Nephron progenitor cell (in vitro differentiated cells): Measurements from ENCODE around the gene KMT2C.

ENCODE experiments used
- DNase-seq: peaks from one replicate; pipeline ENCODE4 v3.0.0; 2021
- H3K27ac Mint-ChIP-seq: 2 replicates; pipeline ENCODE4 v1.8.0; 2021; ENCODE audit warnings: mild to moderate bottlenecking, moderate library complexity, mixed read lengths
- H3K27me3 Mint-ChIP-seq: 2 replicates; pipeline ENCODE4 v1.8.0; 2021; ENCODE audit warnings: mild to moderate bottlenecking, low read depth, mixed read lengths; ENCODE audit not compliant: poor library complexity
- H3K36me3 Mint-ChIP-seq: 2 replicates; pipeline ENCODE4 v1.8.0; 2021; ENCODE audit warnings: low read depth, mixed read lengths
- H3K4me1 Mint-ChIP-seq: 2 replicates; pipeline ENCODE4 v1.8.0; 2021; ENCODE audit warnings: mixed read lengths
- H3K4me3 Mint-ChIP-seq: 2 replicates; pipeline ENCODE4 v1.8.0; 2021; ENCODE audit warnings: mild to moderate bottlenecking, moderate library complexity, mixed read lengths
- H3K9me3 Mint-ChIP-seq: 2 replicates; pipeline ENCODE4 v1.8.0; 2021; ENCODE audit warnings: mild to moderate bottlenecking, moderate library complexity, mixed read lengths
- CTCF ChIP-seq: fragments of 200-600 bp; sonication (generic); IDR thresholded peaks from 2 replicates; pipeline ENCODE4 v1.5.0; 2021; ENCODE audit warnings: antibody characterized with exemption

The KMT2C gene

GRCh38 chr7:152126741-152127140 is 309.1 kb downstream of the KMT2C start:
- H3K9me3 Mint-ChIP-seq, result peaks cover 51% of the 10 kb centered on the region
- peak overlapping the region; percentile 46 for H3K27ac Mint-ChIP-seq
- H3K4me1 Mint-ChIP-seq, result no peaks in the 10 kb centered on the region
- DNase-seq, result no peak
- peaks cover 3% of the 10 kb centered on the region for H3K27me3 Mint-ChIP-seq
- peaks cover 97% of the 10 kb centered on the region for H3K36me3 Mint-ChIP-seq
- TF ChIP-seq CTCF, result no peak
- no peak overlapping the region for H3K4me3 Mint-ChIP-seq

GRCh38 chr7:152122540-152122939 is 313.3 kb downstream of the KMT2C start:
- DNase-seq, result no peak
- Mint-ChIP-seq H3K27ac (no peak overlapping the region), H3K4me1 (no peaks in the 10 kb centered on the region), H3K4me3 (no peak overlapping the region), H3K9me3 (peaks cover 37% of the 10 kb centered on the region), H3K36me3 (peaks cover 94% of the 10 kb centered on the region), H3K27me3 (no peaks in the 10 kb centered on the region)
- TF ChIP-seq CTCF, result no peak

GRCh38 chr7:152121432-152121831 is 314.4 kb downstream of the KMT2C start:
- TF ChIP-seq CTCF, result no peak
- peak overlapping the region; percentile 79 for H3K27ac Mint-ChIP-seq
- peaks cover 91% of the 10 kb centered on the region for H3K36me3 Mint-ChIP-seq
- no peaks in the 10 kb centered on the region for H3K4me1 Mint-ChIP-seq
- H3K27me3 Mint-ChIP-seq, result no peaks in the 10 kb centered on the region
- peaks cover 26% of the 10 kb centered on the region for H3K9me3 Mint-ChIP-seq
- DNase-seq, result no peak
- H3K4me3 Mint-ChIP-seq, result no peak overlapping the region

- Mint-ChIP-seq H3K4me1 (no peaks in the 10 kb centered on the region), H3K9me3 (peaks cover 24% of the 10 kb centered on the region), H3K4me3 (no peak overlapping the region), H3K27me3 (no peaks in the 10 kb centered on the region), H3K27ac (no peak overlapping the region), H3K36me3 (peaks cover 90% of the 10 kb centered on the region)
- no peak for TF ChIP-seq CTCF
- DNase-seq, result no peak
These were observed 315.0 kb downstream of the KMT2C start for GRCh38 chr7:152120776-152121175.

- Mint-ChIP-seq H3K27ac (no peak overlapping the region), H3K36me3 (peaks cover 90% of the 10 kb centered on the region), H3K27me3 (no peaks in the 10 kb centered on the region), H3K4me3 (no peak overlapping the region), H3K4me1 (no peaks in the 10 kb centered on the region), H3K9me3 (peaks cover 18% of the 10 kb centered on the region)
- TF ChIP-seq CTCF, result no peak
- no peak for DNase-seq
These were observed 315.6 kb downstream of the KMT2C start for GRCh38 chr7:152120210-152120609.

- H3K27ac Mint-ChIP-seq, result peak overlapping the region; percentile 44
- H3K4me1 Mint-ChIP-seq, result no peaks in the 10 kb centered on the region
- no peak overlapping the region for H3K4me3 Mint-ChIP-seq
- no peak for TF ChIP-seq CTCF
- no peak for DNase-seq
- no peaks in the 10 kb centered on the region for H3K27me3 Mint-ChIP-seq
- H3K9me3 Mint-ChIP-seq, result peaks cover 3% of the 10 kb centered on the region
- peaks cover 84% of the 10 kb centered on the region for H3K36me3 Mint-ChIP-seq
These were observed 318.4 kb downstream of the KMT2C start for GRCh38 chr7:152117356-152117755.
